Bone marrow (tissue), 2 donors: ENCODE measurements around the gene MLANA.
"Not testable (repeated sequence)": the region's sequence is repeated elsewhere in the genome, so short reads cannot be mapped to it uniquely, and the experiment has no call there.

ENCODE experiments used
- DNase-seq, 2 donors: peaks; one replicate each; lab custom pipeline; 2025; lab: John Stamatoyannopoulos, UW

MLANA gene

GRCh38 chr9:5869315-5870019, 21.2 kb upstream of the MLANA start:
- no peak for DNase-seq

- DNase-seq = no peak
These were observed 20.7 kb upstream of the MLANA start for GRCh38 chr9:5870020-5870339.

- no peak for DNase-seq
These were observed 20.0 kb upstream of the MLANA start for GRCh38 chr9:5870691-5871090.

- no peak for DNase-seq
These were observed 18.9 kb upstream of the MLANA start for GRCh38 chr9:5871785-5872184.

- no peak for DNase-seq
These were observed 18.2 kb upstream of the MLANA start for GRCh38 chr9:5872511-5872910.

DNA sequence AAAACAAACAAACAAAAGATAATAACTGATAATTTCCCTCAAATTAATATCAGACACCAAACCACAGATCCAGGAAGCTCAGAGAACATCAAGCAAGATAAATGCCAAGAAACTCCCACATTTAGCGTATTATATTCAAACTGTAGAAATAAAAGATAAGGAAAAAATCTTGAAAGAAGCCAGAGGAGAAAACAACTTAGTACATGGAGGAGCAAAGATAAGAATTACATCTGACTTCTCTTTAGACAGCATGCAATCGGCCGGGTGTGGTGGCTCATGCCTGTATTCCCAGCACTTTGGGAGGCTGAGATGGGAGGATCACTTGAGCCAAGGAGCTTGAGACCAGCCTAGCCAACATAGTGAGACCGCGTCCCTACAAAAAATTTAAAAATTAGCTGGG, 17.2 kb upstream of the MLANA start:
- no peak for DNase-seq

DNA sequence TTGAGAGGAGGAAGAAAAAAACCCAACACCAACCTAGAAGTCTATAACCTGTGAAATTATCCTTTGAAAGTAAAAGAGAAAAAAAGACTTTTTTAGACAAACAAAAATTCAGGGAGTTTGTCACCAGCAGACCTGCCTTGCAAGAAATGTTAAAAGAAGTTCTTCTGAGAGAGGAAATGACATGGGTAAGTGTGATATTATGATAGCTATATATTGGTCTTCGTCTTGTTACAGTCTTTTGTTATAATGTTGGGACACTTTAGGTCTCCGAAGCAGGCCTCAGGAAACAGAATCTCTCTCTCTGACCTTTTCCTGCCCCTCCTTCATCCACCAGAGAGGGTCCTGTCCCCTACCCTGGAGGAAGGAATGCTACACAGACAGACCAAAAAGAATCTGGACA, 16.6 kb upstream of the MLANA start:
- DNase-seq = no peak

DNA sequence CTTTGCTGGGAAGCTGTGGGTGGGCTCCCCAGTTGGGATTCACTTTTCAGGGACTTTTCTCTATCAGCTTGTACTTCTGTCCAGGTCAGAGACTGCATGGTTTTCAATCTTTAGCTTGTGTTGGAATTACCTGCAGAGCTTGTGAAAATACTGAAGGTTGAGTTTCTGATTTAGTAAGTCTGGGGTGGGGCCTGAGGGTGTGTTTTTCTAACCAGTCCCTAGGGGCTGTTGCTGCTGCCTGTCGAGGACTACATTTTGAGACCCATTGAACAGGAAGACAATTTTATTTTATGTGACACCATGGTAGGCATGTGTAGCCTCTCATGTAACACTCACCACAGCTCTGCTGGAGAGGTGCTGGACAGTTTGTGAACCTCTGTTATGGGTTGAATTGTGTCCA, 14.7 kb upstream of the MLANA start:
- DNase-seq = no peak

DNA sequence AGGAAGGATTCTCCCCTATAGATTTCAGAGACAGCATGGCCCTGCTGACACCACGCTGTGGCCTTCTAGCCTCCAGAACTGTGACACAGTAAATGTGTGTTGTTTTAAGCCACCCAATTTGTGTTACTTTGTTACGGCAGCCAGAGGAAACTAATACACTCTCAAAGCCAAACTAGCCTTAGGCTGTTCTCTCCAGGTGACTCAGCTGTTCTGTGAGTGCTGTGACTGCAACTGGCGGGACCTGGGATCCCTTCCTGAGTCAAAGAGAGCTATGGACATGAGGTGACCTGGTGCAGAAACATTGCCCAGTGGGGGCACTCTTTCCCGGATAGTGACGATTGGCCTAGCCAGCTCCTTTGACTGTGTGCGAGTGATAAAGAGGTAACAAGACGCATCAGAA, 14.0 kb upstream of the MLANA start:
- DNase-seq = no peak

DNA sequence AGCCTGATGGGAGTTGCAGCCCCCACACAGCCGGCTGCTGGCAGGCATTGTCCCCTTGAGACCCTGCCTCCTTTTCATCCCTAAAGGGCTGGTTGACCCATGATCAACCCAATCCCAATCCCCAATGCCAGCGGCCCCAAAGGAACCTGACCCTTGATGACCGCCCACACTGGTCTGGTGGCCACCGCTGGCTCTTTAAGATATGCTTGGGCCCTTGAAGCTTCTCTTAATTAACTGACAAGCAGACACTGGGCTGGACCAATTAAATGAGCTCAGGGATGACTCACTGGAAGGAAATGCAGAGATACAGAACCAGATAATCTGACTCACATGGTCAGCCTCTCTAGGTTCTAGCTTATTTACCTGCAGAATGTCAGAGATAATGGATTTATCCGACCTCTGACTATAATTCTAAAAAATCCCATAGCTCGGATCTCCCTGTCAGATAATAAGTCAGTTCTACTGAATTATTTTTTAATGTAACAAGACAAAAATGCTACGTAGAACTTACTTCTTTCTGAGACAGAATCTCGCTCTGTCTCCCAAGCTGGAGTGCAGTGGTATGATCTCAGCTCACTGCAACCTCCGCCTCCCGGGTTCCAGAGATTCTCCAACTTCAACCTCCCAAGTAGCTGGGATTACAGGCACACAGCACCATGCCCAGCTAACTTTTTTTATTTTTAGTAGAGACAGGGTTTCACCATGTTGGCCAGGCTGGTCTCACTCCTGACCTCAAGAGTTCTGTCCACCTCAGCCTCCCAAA, 11.1 kb upstream of the MLANA start:
- peak in 1 of 2 donors; percentile 9 for DNase-seq

DNA sequence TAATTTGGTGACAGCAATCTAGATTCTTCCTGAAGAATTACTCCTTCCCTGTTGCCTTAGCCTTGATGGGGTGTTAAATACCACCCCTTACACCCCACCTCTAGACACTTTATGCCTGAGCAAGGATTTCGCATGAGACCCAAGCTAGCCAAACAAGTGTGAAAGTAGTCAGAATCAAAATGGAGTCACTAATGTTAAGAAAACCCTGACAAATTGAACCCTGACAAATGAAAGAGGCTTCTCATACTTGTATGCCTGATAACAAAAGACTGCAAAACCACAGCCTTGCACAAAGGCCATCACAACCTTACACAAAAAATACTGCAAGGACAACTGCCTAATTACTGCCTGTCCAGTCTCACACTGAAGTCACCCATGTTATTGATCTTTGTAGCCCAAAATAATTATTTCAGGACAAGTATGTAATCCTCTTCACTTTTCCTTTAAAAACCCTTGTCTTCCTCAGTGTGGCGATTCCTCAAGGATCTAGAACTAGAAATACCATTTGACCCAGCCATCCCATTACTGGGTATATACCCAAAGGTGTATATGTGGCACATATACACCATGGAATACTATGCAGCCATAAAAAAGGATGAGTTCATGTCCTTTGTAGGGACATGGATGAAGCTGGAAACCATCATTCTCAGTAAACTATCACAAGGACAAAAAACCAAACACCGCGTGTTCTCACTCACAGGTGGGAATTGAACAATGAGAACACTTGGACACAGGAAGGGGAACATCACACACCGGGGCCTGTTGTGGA, 8.3 kb upstream of the MLANA start:
- not testable (repeated sequence) for DNase-seq

DNA sequence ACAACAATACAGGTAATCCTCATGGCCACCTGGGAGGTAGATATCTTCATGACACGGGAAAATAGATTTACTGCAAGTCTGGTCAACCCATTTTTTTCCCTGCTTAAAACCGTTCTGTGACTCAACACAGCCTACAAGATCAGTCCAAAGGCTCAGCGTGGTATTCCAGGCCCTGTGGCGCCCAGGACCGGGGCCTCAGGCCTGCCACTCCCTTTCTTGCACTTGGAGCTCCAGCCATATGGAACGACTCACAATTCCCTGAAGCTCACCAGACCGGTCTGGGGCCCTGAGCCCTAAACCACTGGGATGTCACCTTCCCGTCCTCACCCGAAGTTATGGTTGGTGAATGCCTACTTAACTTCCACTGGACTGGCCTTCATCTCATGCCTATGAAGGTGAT, 6.5 kb upstream of the MLANA start:
- DNase-seq = no peak

GRCh38 chr9:5886114-5886939, 4.4 kb upstream of the MLANA start:
- DNase-seq = peak; percentile 38 to 39

DNA sequence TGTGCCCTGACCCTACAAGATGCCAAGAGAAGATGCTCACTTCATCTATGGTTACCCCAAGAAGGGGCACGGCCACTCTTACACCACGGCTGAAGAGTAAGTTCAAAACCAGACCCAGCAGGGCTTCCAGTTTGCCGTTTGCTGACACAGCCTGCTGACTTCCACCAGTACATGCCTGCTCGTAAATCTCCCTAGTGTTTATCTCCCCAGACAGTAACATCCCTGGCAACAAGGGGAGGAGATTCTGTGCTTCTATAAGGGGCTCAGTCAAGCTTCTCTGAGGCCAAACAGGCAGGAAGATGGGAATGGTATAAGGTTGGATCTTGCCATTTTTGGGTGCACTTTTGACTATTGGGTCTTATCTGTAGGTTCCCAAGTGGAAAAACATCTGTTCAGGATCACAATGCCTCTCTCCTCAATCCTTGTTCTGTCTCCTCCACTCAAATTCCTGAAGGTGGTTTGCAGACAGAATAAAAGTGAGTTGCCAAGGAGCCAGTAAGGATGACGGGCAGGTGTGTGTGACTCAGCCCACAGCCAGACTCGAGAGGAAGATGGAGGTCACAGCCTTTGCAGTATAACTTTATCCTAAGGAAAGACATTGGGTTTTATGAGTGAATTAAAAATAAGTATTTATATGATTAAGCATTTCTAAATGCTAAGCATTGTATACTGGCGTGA, 1.9 kb downstream of the MLANA start:
- no peak for DNase-seq

DNA sequence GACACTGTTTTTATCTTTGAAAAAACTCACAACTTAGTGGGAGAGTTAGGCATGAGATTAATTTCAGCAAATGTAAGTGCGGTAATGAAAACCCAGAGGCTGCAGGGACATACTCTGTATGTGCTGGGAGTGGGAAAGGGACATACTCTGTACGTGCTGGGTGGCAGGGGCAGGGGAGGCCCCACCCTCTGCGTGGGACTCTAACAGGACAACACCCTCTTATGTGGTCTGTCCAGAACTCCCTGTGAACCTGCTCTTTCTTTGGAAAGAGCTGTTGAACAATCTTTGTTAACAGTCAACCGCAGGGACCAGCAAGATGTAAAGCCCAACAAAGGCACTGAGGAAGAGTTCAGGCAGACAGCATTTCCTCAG, 2.4 kb downstream of the MLANA start:
- DNase-seq = no peak

- no peak for DNase-seq
These were observed 3.0 kb downstream of the MLANA start for GRCh38 chr9:5893591-5894236.

- no peak for DNase-seq
These were observed 3.7 kb downstream of the MLANA start for GRCh38 chr9:5894237-5894959.

- no peak for DNase-seq
These were observed 5.1 kb downstream of the MLANA start for GRCh38 chr9:5895782-5896181.

GRCh38 chr9:5896863-5897262, 6.2 kb downstream of the MLANA start:
- DNase-seq = no peak

GRCh38 chr9:5897851-5898250, 7.2 kb downstream of the MLANA start:
- DNase-seq = no peak

GRCh38 chr9:5899292-5899691, 8.6 kb downstream of the MLANA start:
- no peak for DNase-seq
